OCI-LY1 (cell line): ENCODE data around the gene NUFIP1.

Experiments used
- CTCF ChIP-seq: fragments of 200-600 bp; sonication (generic), shearing (Covaris generic); IDR thresholded peaks from 2 replicates; pipeline ENCODE4 v1.5.1; 2017; ENCODE audit warnings: mild to moderate bottlenecking, antibody characterized with exemption, low read length, moderate library complexity, mixed read lengths
- EZH2 ChIP-seq: fragments of 200-600 bp; sonication (generic), shearing (Covaris generic); IDR thresholded peaks from 2 replicates; pipeline ENCODE4 v1.8.0; 2017; ENCODE audit warnings: borderline replicate concordance, mixed run types, mild to moderate bottlenecking, antibody characterized with exemption, low read length, moderate library complexity, mixed read lengths

GRCh38 chr13:44989071-44989889 lies at the start of gene NUFIP1, which contains the start of gene GPALPP1:
- TF ChIP-seq EZH2: no peak
- TF ChIP-seq CTCF: no peak
